ENCODE measurements around the gene ZMYM3.

ZMYM3 gene

GRCh38 chrX:71244359-71245128 is 9.4 kb downstream of the ZMYM3 start:
- no peak for TF ChIP-seq CTCF (IDR thresholded peaks at IDR 0.05; ENCODE audit: unreplicated experiment in 3 of 3)
- no peak overlapping the region for H3K4me3 Mint-ChIP-seq
- peaks cover 17% of the 10 kb centered on the region for H3K9me3 Mint-ChIP-seq
- no peak overlapping the region for H3K27ac Mint-ChIP-seq
- no peaks in the 10 kb centered on the region for H3K27me3 Mint-ChIP-seq (ENCODE audit: low read depth)
- peaks cover 89% of the 10 kb centered on the region for H3K36me3 Mint-ChIP-seq (ENCODE audit: low read depth)
- no peaks in the 10 kb centered on the region for H3K4me1 Mint-ChIP-seq

GRCh38 chrX:71241301-71241700 is 12.6 kb downstream of the ZMYM3 start:
- Mint-ChIP-seq H3K9me3 (peaks cover 14% of the 10 kb centered on the region), H3K27me3 (ENCODE audit: low read depth) (no peaks in the 10 kb centered on the region), H3K4me3 (no peak overlapping the region), H3K4me1 (no peaks in the 10 kb centered on the region), H3K27ac (no peak overlapping the region), H3K36me3 (ENCODE audit: low read depth) (peaks cover 65% of the 10 kb centered on the region)
- TF ChIP-seq CTCF (IDR thresholded peaks at IDR 0.05; ENCODE audit: unreplicated experiment in 3 of 3) = no peak

- peaks cover 13% of the 10 kb centered on the region for H3K9me3 Mint-ChIP-seq
- H3K36me3 Mint-ChIP-seq (ENCODE audit: low read depth) = peaks cover 53% of the 10 kb centered on the region
- peak overlapping the region in 1 of 3 experiments; percentile 4 for H3K27ac Mint-ChIP-seq
- no peak for TF ChIP-seq CTCF (IDR thresholded peaks at IDR 0.05; ENCODE audit: unreplicated experiment in 3 of 3)
- no peak overlapping the region for H3K4me3 Mint-ChIP-seq
- H3K4me1 Mint-ChIP-seq = no peaks in the 10 kb centered on the region
- H3K27me3 Mint-ChIP-seq (ENCODE audit: low read depth) = no peaks in the 10 kb centered on the region
Observed at GRCh38 chrX:71239781-71240180, 14.2 kb downstream of the ZMYM3 start.

GRCh38 chrX:71236836-71237235 is 17.1 kb downstream of the ZMYM3 start:
- Mint-ChIP-seq H3K4me1 (no peaks in the 10 kb centered on the region), H3K9me3 (peaks cover 17% of the 10 kb centered on the region), H3K4me3 (no peak overlapping the region), H3K27ac (no peak overlapping the region), H3K36me3 (ENCODE audit: low read depth) (peaks cover 28% of the 10 kb centered on the region), H3K27me3 (ENCODE audit: low read depth) (no peaks in the 10 kb centered on the region)
- no peak for TF ChIP-seq CTCF (IDR thresholded peaks at IDR 0.05; ENCODE audit: unreplicated experiment in 3 of 3)

- peak overlapping the region in 1 of 3 experiments; percentile 24 for H3K27ac Mint-ChIP-seq
- H3K4me3 Mint-ChIP-seq = no peak overlapping the region
- peaks cover 17% of the 10 kb centered on the region for H3K9me3 Mint-ChIP-seq
- H3K36me3 Mint-ChIP-seq (ENCODE audit: low read depth) = peaks cover 14% of the 10 kb centered on the region
- H3K4me1 Mint-ChIP-seq = no peaks in the 10 kb centered on the region
- TF ChIP-seq CTCF (IDR thresholded peaks at IDR 0.05; ENCODE audit: unreplicated experiment in 3 of 3) = no peak
- H3K27me3 Mint-ChIP-seq (ENCODE audit: low read depth) = no peaks in the 10 kb centered on the region
Observed at GRCh38 chrX:71235482-71235881, 18.5 kb downstream of the ZMYM3 start.

- Mint-ChIP-seq H3K36me3 (ENCODE audit: low read depth) (no peaks in the 10 kb centered on the region), H3K4me1 (no peaks in the 10 kb centered on the region), H3K27me3 (ENCODE audit: low read depth) (peaks cover 3% of the 10 kb centered on the region), H3K9me3 (peaks cover 21% of the 10 kb centered on the region), H3K4me3 (no peak overlapping the region), H3K27ac (peak overlapping the region in 1 of 3 experiments; percentile 25)
- TF ChIP-seq CTCF (IDR thresholded peaks at IDR 0.05; ENCODE audit: unreplicated experiment in 3 of 3) = no peak
Observed at GRCh38 chrX:71228063-71228642, 25.8 kb downstream of the ZMYM3 start.

Data from nephron (organoid).